Measurements from ENCODE around the gene TBC1D5. TPM values are rescaled to one million over a fixed set of nuclear protein-coding genes. Genes with fewer than 3 reads are reported as not detected.

TBC1D5 gene
- total and polyA plus RNA-seq, 12 donors: 6.4 to 108 (median 70.7) TPM

GRCh38 chr3:17322106-17322793, 420.2 kb downstream of the TBC1D5 start:
- intact Hi-C loops (cut with DNase I): no loop called here

GRCh38 chr3:17320266-17320665, 422.2 kb downstream of the TBC1D5 start:
- no peaks in the 10 kb centered on the region for H3K36me3 ChIP-seq (replicated peaks in 1 of 2)
- no peak overlapping the region for H3K27ac ChIP-seq
- H3K9me3 ChIP-seq (replicated peaks in 1 of 3): no peaks in the 10 kb centered on the region
- no peak overlapping the region for H3K4me3 ChIP-seq
- H3K4me1 ChIP-seq (replicated peaks in 1 of 2): no peaks in the 10 kb centered on the region
- intact Hi-C loops (cut with DNase I): no loop called here
- no peaks in the 10 kb centered on the region for H3K27me3 ChIP-seq
- TF ChIP-seq, protein P1, sequence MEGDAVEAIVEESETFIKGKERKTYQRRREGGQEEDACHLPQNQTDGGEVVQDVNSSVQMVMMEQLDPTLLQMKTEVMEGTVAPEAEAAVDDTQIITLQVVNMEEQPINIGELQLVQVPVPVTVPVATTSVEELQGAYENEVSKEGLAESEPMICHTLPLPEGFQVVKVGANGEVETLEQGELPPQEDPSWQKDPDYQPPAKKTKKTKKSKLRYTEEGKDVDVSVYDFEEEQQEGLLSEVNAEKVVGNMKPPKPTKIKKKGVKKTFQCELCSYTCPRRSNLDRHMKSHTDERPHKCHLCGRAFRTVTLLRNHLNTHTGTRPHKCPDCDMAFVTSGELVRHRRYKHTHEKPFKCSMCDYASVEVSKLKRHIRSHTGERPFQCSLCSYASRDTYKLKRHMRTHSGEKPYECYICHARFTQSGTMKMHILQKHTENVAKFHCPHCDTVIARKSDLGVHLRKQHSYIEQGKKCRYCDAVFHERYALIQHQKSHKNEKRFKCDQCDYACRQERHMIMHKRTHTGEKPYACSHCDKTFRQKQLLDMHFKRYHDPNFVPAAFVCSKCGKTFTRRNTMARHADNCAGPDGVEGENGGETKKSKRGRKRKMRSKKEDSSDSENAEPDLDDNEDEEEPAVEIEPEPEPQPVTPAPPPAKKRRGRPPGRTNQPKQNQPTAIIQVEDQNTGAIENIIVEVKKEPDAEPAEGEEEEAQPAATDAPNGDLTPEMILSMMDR (IDR thresholded peaks at IDR 0.05): no peak
- no peak for TF ChIP-seq POLR2A (IDR thresholded peaks at IDR 0.05)
- DNase-seq: no peak

More at GRCh38 chr3:17322106-17322793, 420.2 kb downstream of the TBC1D5 start:
- no peak overlapping the region for H3K4me3 ChIP-seq
- no peak overlapping the region for H3K27ac ChIP-seq
- H3K9me3 ChIP-seq (replicated peaks in 1 of 3): no peaks in the 10 kb centered on the region
- DNase-seq: no peak
- no peaks in the 10 kb centered on the region for H3K36me3 ChIP-seq (replicated peaks in 1 of 2)
- H3K4me1 ChIP-seq (replicated peaks in 1 of 2): no peaks in the 10 kb centered on the region
- no peak for TF ChIP-seq POLR2A (IDR thresholded peaks at IDR 0.05)
- TF ChIP-seq, protein P1 (IDR thresholded peaks at IDR 0.05): no peak
- WGBS, 4 donors: 67 to 73% (median 70%) methylated on average over 5 of the region's 5 CpGs
- H3K27me3 ChIP-seq: no peaks in the 10 kb centered on the region

DNA sequence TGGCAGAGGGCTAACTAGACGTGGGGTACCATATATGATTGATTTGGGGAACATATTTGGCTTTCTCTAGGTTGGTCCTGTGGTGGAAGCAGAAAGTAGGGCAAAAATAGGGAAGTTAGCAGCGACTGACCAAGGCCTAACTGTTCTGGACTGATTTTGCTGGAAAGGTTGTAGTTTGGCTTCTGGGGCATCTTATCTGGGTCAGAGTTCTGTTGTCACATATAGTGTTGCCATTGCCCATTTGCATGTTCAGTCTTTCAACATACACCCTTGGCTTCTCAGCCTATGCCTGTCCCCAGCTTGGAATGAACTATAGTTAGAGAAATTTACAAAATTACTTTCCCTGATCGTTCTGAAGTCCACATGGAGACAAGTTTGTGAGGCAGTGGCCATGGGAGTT, 426.5 kb downstream of the TBC1D5 start:
- H3K9me3 ChIP-seq (replicated peaks in 1 of 3): no peaks in the 10 kb centered on the region
- no peaks in the 10 kb centered on the region for H3K4me1 ChIP-seq (replicated peaks in 1 of 2)
- H3K4me3 ChIP-seq: no peak overlapping the region
- H3K27ac ChIP-seq: no peak overlapping the region
- DNase-seq: no peak
- TF ChIP-seq, protein P1 (IDR thresholded peaks at IDR 0.05): no peak
- no peak for TF ChIP-seq POLR2A (IDR thresholded peaks at IDR 0.05)
- no peaks in the 10 kb centered on the region for H3K36me3 ChIP-seq (replicated peaks in 1 of 2)
- WGBS, 4 donors: 72 to 96% (median 87%) methylated on average over 3 of the region's 3 CpGs
- intact Hi-C loops (cut with DNase I): no loop called here
- no peaks in the 10 kb centered on the region for H3K27me3 ChIP-seq

- Histone ChIP-seq H3K36me3 (replicated peaks in 1 of 2) (no peaks in the 10 kb centered on the region), H3K27me3 (no peaks in the 10 kb centered on the region), H3K4me1 (replicated peaks in 1 of 2) (no peaks in the 10 kb centered on the region), H3K27ac (no peak overlapping the region), H3K9me3 (replicated peaks in 1 of 3) (no peaks in the 10 kb centered on the region), H3K4me3 (no peak overlapping the region)
- DNase-seq: no peak
- TF ChIP-seq, protein P1 (IDR thresholded peaks at IDR 0.05): no peak
- no peak for TF ChIP-seq POLR2A (IDR thresholded peaks at IDR 0.05)
- intact Hi-C loops (cut with DNase I): no loop called here
These were observed 428.3 kb downstream of the TBC1D5 start for GRCh38 chr3:17314171-17314570.
